ENCODE measurements around the gene ADAMTSL1.

The ADAMTSL1 gene

DNA sequence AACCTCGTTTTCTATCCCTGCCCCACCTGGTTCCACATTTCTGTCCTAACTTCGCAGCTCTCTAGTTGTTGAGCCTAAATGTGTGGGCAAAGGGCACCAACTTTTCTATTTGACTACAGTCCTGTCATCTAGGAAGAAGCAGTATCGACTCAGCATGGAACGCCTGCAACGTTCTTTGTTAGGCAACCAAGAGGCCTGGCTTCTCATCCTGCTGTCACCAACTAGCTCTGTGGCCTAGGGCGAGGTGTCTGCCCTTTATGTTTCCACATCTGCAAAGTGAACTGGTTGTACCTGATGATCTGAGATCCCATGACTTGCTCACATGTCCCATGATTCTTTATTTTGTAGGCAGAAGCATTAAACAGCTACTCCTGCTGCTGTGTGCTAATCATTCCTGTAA is 248.9 kb downstream of the ADAMTSL1 start:
- DNase-seq (ENCODE audit: low read depth): no peak
- no peak overlapping the region for H3K4me3 ChIP-seq (ENCODE audit: control insufficient read depth, low read depth, low read length)
- TF ChIP-seq, protein P1, sequence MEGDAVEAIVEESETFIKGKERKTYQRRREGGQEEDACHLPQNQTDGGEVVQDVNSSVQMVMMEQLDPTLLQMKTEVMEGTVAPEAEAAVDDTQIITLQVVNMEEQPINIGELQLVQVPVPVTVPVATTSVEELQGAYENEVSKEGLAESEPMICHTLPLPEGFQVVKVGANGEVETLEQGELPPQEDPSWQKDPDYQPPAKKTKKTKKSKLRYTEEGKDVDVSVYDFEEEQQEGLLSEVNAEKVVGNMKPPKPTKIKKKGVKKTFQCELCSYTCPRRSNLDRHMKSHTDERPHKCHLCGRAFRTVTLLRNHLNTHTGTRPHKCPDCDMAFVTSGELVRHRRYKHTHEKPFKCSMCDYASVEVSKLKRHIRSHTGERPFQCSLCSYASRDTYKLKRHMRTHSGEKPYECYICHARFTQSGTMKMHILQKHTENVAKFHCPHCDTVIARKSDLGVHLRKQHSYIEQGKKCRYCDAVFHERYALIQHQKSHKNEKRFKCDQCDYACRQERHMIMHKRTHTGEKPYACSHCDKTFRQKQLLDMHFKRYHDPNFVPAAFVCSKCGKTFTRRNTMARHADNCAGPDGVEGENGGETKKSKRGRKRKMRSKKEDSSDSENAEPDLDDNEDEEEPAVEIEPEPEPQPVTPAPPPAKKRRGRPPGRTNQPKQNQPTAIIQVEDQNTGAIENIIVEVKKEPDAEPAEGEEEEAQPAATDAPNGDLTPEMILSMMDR (IDR thresholded peaks at IDR 0.05; ENCODE audit: control insufficient read depth, insufficient read depth, low read depth, low read length, missing control alignments): no peak

DNA sequence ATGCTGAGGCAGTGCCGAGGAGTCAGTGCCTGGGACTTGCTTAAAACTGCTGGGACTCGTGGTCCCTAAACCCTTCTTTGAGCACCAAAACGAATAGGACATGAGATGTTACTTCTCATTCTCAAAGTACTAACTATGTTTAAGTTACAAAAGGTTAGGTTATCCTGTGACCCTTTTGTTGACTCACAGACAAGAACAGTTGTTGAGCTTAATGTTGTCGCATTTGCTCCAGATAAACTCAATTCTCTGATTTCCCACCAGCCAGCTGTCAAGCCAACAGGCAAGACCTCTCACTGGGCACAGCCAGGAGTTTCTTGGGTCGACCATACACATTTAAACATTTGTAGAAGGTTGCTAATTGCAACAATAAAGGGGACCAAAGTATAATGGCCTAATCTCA is 249.4 kb downstream of the ADAMTSL1 start:
- DNase-seq (ENCODE audit: low read depth): no peak
- TF ChIP-seq, protein P1 (IDR thresholded peaks at IDR 0.05; ENCODE audit: control insufficient read depth, insufficient read depth, low read depth, low read length, missing control alignments): no peak
- no peak overlapping the region for H3K4me3 ChIP-seq (ENCODE audit: control insufficient read depth, low read depth, low read length)

DNA sequence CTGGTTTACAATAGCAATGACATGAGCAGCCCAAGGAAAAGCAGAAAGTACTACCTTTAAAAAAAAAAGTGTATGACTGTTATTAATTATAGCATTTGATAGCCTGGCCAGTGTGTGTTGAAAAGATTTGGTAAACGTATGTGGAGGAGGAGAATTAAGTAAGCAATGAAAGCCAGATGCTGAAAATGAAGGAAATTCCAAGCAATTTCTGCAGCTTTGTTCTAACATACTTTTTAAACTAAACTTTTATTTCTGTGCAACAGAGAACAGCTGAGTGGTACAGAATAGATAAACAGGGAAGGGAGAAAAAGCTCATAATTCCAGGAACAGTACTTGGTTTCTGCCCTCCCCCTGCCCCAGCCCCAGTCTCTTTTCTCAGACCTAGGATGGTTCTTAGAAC is 252.6 kb downstream of the ADAMTSL1 start:
- peak; percentile 72 for DNase-seq (ENCODE audit: low read depth)
- TF ChIP-seq, protein P1 (IDR thresholded peaks at IDR 0.05; ENCODE audit: control insufficient read depth, insufficient read depth, low read depth, low read length, missing control alignments): no peak
- no peak overlapping the region for H3K4me3 ChIP-seq (ENCODE audit: control insufficient read depth, low read depth, low read length)

DNA sequence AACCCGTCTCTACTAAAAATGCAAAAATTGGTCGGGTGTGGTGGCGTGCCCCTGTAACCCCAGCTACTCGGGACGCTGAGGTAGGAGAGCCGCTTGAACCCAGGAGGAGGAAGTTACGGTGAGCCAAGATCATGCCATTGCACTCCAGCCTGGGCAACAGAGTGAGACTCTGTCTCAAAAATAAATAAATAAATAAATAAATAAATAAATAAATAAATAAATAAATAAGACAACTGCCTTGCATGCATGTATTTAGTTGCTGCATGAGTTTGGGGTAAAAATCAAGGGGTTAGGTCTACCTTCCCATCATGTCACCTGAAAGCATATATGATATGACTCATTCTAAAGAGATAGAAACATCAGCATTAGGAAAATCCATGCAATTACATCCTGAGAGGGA is 254.0 kb downstream of the ADAMTSL1 start:
- TF ChIP-seq, protein P1 (IDR thresholded peaks at IDR 0.05; ENCODE audit: control insufficient read depth, insufficient read depth, low read depth, low read length, missing control alignments): no peak
- H3K4me3 ChIP-seq (ENCODE audit: control insufficient read depth, low read depth, low read length): no peak overlapping the region
- DNase-seq (ENCODE audit: low read depth): no peak

DNA sequence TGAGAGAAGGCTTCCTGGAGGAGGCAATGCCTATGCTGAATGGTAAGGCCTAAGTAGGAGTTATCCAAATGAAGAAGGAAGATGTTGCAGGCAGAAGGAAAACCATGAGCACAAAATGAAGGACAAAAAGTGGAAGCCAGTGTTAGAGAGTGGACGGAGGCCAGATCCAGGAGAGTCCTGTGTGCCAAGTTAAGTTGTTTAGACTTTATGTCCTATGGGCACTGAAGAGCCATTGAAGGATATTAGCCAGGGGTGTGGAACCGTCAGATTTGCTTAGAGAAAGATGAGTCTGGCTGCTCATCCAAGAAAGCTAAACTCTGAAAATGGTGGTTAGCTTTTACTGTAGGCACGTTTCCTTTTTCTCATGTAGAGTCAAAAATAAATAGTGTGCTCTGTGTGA is 254.7 kb downstream of the ADAMTSL1 start:
- TF ChIP-seq, protein P1 (IDR thresholded peaks at IDR 0.05; ENCODE audit: control insufficient read depth, insufficient read depth, low read depth, low read length, missing control alignments): no peak
- DNase-seq (ENCODE audit: low read depth): no peak
- no peak overlapping the region for H3K4me3 ChIP-seq (ENCODE audit: control insufficient read depth, low read depth, low read length)

DNA sequence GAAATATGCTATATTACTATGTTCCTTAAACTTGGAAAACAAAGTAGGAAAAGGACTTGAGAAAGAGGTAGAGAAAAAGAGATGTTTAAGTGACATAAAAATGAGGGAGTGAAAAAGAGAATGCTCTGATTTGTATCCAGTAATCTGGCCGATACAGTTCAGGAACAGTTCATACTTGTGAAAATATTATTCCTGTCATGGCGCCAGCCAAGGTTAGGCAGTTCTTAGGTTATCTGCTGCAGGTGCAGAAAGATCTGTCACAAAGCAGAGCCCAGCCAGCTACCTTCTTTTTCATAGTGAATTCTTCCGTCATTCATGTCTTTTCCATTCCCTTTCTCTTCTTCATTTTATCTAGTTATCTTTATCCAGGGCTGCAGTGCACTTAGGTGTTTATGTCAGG is 256.3 kb downstream of the ADAMTSL1 start:
- H3K4me3 ChIP-seq (ENCODE audit: control insufficient read depth, low read depth, low read length): no peak overlapping the region
- TF ChIP-seq, protein P1 (IDR thresholded peaks at IDR 0.05; ENCODE audit: control insufficient read depth, insufficient read depth, low read depth, low read length, missing control alignments): no peak
- DNase-seq (ENCODE audit: low read depth): no peak

DNA sequence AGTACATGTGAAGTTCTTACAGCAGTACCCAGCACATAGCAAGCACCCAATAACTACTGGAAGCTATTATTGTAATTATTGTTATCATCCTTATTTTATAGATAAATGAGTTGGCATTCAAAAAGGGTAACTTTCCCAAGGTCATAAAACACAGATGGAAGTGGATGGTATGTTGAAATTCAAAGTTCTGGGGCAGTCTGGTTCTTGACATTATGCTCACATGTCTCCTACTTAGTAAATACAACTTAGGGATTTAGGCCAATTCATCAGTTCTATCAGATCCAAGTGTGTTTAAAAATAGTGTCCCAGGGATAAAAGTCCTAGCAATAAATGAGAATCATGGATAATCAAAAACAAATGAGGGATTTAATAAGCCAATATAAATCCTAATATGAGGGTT is 265.2 kb downstream of the ADAMTSL1 start:
- no peak for DNase-seq (ENCODE audit: low read depth)
- H3K4me3 ChIP-seq (ENCODE audit: control insufficient read depth, low read depth, low read length): no peak overlapping the region
- TF ChIP-seq, protein P1 (IDR thresholded peaks at IDR 0.05; ENCODE audit: control insufficient read depth, insufficient read depth, low read depth, low read length, missing control alignments): no peak
